WTC11 (cell line): ENCODE measurements around the gene DOP1B. TPM values are rescaled to one million over a fixed set of nuclear protein-coding genes. Genes with fewer than 3 reads are reported as not detected.

ENCODE experiments used
- ATAC-seq: fragments of 200-7000 bp; cut with Tn5 transposase; 2 replicates; pipeline ENCODE4 v1.10.0; 2021; ENCODE audit warnings: mild to moderate bottlenecking, moderate library complexity
- CTCF ChIA-PET: fragments of 300-600 bp; sonication (Branson Sonifier 250); formaldehyde crosslinking; loops from one replicate; lab custom pipeline; 2021; ENCODE audit warnings: antibody characterized with exemption; lab: Charles Lee
- POLR2A ChIA-PET: fragments of 350-600 bp; sonication (Branson Sonifier 250); formaldehyde crosslinking; loops from one replicate; lab custom pipeline; 2021; ENCODE audit warnings: antibody characterized with exemption; lab: Charles Lee
- DNase-seq: peaks from one replicate; pipeline ENCODE4 v3.0.0; 2021; ENCODE audit warnings: low spot score
- H3K27ac Mint-ChIP-seq: 2 replicates; pipeline ENCODE4 v1.8.0; 2021; ENCODE audit warnings: mixed read lengths
- H3K27me3 Mint-ChIP-seq: 2 replicates; pipeline ENCODE4 v1.8.0; 2021; ENCODE audit warnings: low read depth, mild to moderate bottlenecking, moderate library complexity, mixed read lengths
- H3K36me3 Mint-ChIP-seq: 2 replicates; pipeline ENCODE4 v1.8.0; 2021; ENCODE audit warnings: mixed read lengths
- H3K4me1 Mint-ChIP-seq: 2 replicates; pipeline ENCODE4 v1.8.0; 2022; ENCODE audit warnings: mixed read lengths
- H3K4me3 Mint-ChIP-seq: 2 replicates; pipeline ENCODE4 v1.8.0; 2021; ENCODE audit warnings: mild to moderate bottlenecking, moderate library complexity, mixed read lengths
- H3K9me3 Mint-ChIP-seq: 2 replicates; pipeline ENCODE4 v1.8.0; 2021; ENCODE audit warnings: mixed read lengths
- CREB1 ChIP-seq: sonication (generic); formaldehyde crosslinking; IDR thresholded peaks from 2 replicates; pipeline ENCODE4 v1.8.0; 2023; ENCODE audit warnings: mild to moderate bottlenecking, missing genetic modification reagents
- ELF4 ChIP-seq: sonication (generic); formaldehyde crosslinking; IDR thresholded peaks from 2 replicates; pipeline ENCODE4 v1.8.1; 2022; ENCODE audit warnings: low read depth, mild to moderate bottlenecking, moderate library complexity, missing genetic modification reagents
- EMX1 ChIP-seq: fragments of 250-450 bp; sonication (Bioruptor Pico); IDR thresholded peaks from 2 replicates; pipeline ENCODE4 v1.8.0; 2021; ENCODE audit warnings: mild to moderate bottlenecking
- FOXK1 ChIP-seq: sonication (generic); formaldehyde crosslinking; IDR thresholded peaks from 2 replicates; pipeline ENCODE4 v1.8.0; 2022; ENCODE audit warnings: mild to moderate bottlenecking, moderate library complexity, missing genetic modification reagents
- FOXP1 ChIP-seq: sonication (generic); formaldehyde crosslinking; IDR thresholded peaks from 2 replicates; pipeline ENCODE4 v1.8.0; 2022; ENCODE audit warnings: missing genetic modification reagents, mild to moderate bottlenecking, moderate library complexity, borderline replicate concordance
- GRHL2 ChIP-seq: fragments of 250-450 bp; sonication (Bioruptor Pico); IDR thresholded peaks from 2 replicates; pipeline ENCODE4 v1.8.0; 2022; ENCODE audit warnings: mild to moderate bottlenecking, moderate library complexity; ENCODE audit not compliant: insufficient replicate concordance, severe bottlenecking
- HMGA2 ChIP-seq: fragments of 250-450 bp; sonication (Bioruptor Pico); IDR thresholded peaks from 2 replicates; pipeline ENCODE4 v1.4.0; 2021; ENCODE audit warnings: mild to moderate bottlenecking, moderate library complexity
- NFE2L1 ChIP-seq: sonication (generic); formaldehyde crosslinking; IDR thresholded peaks from 2 replicates; pipeline ENCODE4 v1.8.1; 2023; ENCODE audit warnings: missing genetic modification reagents
- TEAD1 ChIP-seq: sonication (generic); formaldehyde crosslinking; IDR thresholded peaks from 2 replicates; pipeline ENCODE4 v1.8.0; 2022; ENCODE audit warnings: mild to moderate bottlenecking, missing genetic modification reagents
- TEAD4 ChIP-seq: sonication (generic); formaldehyde crosslinking; IDR thresholded peaks from 2 replicates; pipeline ENCODE4 v1.8.0; 2022; ENCODE audit warnings: mild to moderate bottlenecking, missing genetic modification reagents
- total RNA-seq: library from RNA; stranded (reverse); gene quantifications from 3 replicates; pipeline ENCODE4 v1.2.3, GENCODE V29; 2021
- TF ChIP-seq, protein P1 (sequence below): sonication (generic); formaldehyde crosslinking; IDR thresholded peaks from 2 replicates; pipeline ENCODE4 v1.8.0; 2023; ENCODE audit warnings: mild to moderate bottlenecking, missing genetic modification reagents
- TF ChIP-seq, protein P2 (sequence below): fragments of 250-450 bp; sonication (Bioruptor Pico); IDR thresholded peaks from 2 replicates; pipeline ENCODE4 v1.9.0; 2021; ENCODE audit warnings: mild to moderate bottlenecking, borderline replicate concordance
- TF ChIP-seq, protein P3 (sequence below): fragments of 250-450 bp; sonication (Bioruptor Pico); IDR thresholded peaks from 2 replicates; pipeline ENCODE4 v1.9.0; 2021; ENCODE audit warnings: mild to moderate bottlenecking
- TF ChIP-seq, protein P4 (sequence below): sonication (generic); formaldehyde crosslinking; IDR thresholded peaks from 2 replicates; pipeline ENCODE4 v1.8.0; 2022; ENCODE audit warnings: mild to moderate bottlenecking, missing genetic modification reagents

The DOP1B gene
- total RNA-seq, 1 experiment from 2014 or later: 11.4 TPM

GRCh38 chr21:36180963-36181362 lies 24.3 kb downstream of the DOP1B start (continued):
- no peak for TF ChIP-seq EMX1 (CRISPR knock-in tag)
- TF ChIP-seq FOXP1 (CRISPR knock-in tag): no peak
- TF ChIP-seq NFE2L1 (CRISPR knock-in tag): no peak
- TF ChIP-seq FOXK1 (CRISPR knock-in tag): no peak
- TF ChIP-seq TEAD1 (CRISPR knock-in tag): no peak

- Mint-ChIP-seq H3K27me3 (no peaks in the 10 kb centered on the region), H3K9me3 (peaks cover 12% of the 10 kb centered on the region), H3K4me3 (no peak overlapping the region), H3K4me1 (peaks cover 2% of the 10 kb centered on the region), H3K36me3 (no peaks in the 10 kb centered on the region), H3K27ac (no peak overlapping the region)
- no peak for DNase-seq
- ChIA-PET POLR2A (interaction anchor here (0.5 to 0.6 kb wide), 2 partner anchors 215 to 479 kb away, joined by 3 read pairs; no protein-coding TSS in a partner anchor), CTCF (interaction anchor here (1.2 to 1.9 kb wide), 2 partner anchors 27 to 42 kb away, joined by 3 to 10 read pairs; no protein-coding TSS in a partner anchor)
- no peak for ATAC-seq
- TF ChIP-seq, protein P1, sequence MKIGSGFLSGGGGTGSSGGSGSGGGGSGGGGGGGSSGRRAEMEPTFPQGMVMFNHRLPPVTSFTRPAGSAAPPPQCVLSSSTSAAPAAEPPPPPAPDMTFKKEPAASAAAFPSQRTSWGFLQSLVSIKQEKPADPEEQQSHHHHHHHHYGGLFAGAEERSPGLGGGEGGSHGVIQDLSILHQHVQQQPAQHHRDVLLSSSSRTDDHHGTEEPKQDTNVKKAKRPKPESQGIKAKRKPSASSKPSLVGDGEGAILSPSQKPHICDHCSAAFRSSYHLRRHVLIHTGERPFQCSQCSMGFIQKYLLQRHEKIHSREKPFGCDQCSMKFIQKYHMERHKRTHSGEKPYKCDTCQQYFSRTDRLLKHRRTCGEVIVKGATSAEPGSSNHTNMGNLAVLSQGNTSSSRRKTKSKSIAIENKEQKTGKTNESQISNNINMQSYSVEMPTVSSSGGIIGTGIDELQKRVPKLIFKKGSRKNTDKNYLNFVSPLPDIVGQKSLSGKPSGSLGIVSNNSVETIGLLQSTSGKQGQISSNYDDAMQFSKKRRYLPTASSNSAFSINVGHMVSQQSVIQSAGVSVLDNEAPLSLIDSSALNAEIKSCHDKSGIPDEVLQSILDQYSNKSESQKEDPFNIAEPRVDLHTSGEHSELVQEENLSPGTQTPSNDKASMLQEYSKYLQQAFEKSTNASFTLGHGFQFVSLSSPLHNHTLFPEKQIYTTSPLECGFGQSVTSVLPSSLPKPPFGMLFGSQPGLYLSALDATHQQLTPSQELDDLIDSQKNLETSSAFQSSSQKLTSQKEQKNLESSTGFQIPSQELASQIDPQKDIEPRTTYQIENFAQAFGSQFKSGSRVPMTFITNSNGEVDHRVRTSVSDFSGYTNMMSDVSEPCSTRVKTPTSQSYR (CRISPR knock-in tag): no peak
- TF ChIP-seq CREB1 (CRISPR knock-in tag) (no peak), GRHL2 (no peak), ELF4 (CRISPR knock-in tag) (no peak), TEAD4 (CRISPR knock-in tag) (no peak), HMGA2 (CRISPR knock-in tag) (no peak)
- TF ChIP-seq, protein P2, sequence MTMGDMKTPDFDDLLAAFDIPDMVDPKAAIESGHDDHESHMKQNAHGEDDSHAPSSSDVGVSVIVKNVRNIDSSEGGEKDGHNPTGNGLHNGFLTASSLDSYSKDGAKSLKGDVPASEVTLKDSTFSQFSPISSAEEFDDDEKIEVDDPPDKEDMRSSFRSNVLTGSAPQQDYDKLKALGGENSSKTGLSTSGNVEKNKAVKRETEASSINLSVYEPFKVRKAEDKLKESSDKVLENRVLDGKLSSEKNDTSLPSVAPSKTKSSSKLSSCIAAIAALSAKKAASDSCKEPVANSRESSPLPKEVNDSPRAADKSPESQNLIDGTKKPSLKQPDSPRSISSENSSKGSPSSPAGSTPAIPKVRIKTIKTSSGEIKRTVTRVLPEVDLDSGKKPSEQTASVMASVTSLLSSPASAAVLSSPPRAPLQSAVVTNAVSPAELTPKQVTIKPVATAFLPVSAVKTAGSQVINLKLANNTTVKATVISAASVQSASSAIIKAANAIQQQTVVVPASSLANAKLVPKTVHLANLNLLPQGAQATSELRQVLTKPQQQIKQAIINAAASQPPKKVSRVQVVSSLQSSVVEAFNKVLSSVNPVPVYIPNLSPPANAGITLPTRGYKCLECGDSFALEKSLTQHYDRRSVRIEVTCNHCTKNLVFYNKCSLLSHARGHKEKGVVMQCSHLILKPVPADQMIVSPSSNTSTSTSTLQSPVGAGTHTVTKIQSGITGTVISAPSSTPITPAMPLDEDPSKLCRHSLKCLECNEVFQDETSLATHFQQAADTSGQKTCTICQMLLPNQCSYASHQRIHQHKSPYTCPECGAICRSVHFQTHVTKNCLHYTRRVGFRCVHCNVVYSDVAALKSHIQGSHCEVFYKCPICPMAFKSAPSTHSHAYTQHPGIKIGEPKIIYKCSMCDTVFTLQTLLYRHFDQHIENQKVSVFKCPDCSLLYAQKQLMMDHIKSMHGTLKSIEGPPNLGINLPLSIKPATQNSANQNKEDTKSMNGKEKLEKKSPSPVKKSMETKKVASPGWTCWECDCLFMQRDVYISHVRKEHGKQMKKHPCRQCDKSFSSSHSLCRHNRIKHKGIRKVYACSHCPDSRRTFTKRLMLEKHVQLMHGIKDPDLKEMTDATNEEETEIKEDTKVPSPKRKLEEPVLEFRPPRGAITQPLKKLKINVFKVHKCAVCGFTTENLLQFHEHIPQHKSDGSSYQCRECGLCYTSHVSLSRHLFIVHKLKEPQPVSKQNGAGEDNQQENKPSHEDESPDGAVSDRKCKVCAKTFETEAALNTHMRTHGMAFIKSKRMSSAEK (CRISPR knock-in tag): no peak
- TF ChIP-seq, protein P3, sequence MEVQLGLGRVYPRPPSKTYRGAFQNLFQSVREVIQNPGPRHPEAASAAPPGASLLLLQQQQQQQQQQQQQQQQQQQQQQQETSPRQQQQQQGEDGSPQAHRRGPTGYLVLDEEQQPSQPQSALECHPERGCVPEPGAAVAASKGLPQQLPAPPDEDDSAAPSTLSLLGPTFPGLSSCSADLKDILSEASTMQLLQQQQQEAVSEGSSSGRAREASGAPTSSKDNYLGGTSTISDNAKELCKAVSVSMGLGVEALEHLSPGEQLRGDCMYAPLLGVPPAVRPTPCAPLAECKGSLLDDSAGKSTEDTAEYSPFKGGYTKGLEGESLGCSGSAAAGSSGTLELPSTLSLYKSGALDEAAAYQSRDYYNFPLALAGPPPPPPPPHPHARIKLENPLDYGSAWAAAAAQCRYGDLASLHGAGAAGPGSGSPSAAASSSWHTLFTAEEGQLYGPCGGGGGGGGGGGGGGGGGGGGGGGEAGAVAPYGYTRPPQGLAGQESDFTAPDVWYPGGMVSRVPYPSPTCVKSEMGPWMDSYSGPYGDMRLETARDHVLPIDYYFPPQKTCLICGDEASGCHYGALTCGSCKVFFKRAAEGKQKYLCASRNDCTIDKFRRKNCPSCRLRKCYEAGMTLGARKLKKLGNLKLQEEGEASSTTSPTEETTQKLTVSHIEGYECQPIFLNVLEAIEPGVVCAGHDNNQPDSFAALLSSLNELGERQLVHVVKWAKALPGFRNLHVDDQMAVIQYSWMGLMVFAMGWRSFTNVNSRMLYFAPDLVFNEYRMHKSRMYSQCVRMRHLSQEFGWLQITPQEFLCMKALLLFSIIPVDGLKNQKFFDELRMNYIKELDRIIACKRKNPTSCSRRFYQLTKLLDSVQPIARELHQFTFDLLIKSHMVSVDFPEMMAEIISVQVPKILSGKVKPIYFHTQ (CRISPR knock-in tag): no peak
- TF ChIP-seq, protein P4, sequence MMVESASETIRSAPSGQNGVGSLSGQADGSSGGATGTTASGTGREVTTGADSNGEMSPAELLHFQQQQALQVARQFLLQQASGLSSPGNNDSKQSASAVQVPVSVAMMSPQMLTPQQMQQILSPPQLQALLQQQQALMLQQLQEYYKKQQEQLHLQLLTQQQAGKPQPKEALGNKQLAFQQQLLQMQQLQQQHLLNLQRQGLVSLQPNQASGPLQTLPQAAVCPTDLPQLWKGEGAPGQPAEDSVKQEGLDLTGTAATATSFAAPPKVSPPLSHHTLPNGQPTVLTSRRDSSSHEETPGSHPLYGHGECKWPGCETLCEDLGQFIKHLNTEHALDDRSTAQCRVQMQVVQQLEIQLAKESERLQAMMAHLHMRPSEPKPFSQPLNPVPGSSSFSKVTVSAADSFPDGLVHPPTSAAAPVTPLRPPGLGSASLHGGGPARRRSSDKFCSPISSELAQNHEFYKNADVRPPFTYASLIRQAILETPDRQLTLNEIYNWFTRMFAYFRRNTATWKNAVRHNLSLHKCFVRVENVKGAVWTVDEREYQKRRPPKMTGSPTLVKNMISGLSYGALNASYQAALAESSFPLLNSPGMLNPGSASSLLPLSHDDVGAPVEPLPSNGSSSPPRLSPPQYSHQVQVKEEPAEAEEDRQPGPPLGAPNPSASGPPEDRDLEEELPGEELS (CRISPR knock-in tag): no peak
These were observed 26.6 kb downstream of the DOP1B start for GRCh38 chr21:36183144-36183795.
